ENCODE results near the gene RUNX2. TPM values are rescaled to one million over a fixed set of nuclear protein-coding genes. Genes with fewer than 3 reads are reported as not detected.

Gene RUNX2
- total RNA-seq, 1 donor from 2014 or later: 26.1 TPM

- DNase-seq (ENCODE audit: low read depth) (no peak), FAIRE-seq (no peak)
- TF ChIP-seq, protein P1, sequence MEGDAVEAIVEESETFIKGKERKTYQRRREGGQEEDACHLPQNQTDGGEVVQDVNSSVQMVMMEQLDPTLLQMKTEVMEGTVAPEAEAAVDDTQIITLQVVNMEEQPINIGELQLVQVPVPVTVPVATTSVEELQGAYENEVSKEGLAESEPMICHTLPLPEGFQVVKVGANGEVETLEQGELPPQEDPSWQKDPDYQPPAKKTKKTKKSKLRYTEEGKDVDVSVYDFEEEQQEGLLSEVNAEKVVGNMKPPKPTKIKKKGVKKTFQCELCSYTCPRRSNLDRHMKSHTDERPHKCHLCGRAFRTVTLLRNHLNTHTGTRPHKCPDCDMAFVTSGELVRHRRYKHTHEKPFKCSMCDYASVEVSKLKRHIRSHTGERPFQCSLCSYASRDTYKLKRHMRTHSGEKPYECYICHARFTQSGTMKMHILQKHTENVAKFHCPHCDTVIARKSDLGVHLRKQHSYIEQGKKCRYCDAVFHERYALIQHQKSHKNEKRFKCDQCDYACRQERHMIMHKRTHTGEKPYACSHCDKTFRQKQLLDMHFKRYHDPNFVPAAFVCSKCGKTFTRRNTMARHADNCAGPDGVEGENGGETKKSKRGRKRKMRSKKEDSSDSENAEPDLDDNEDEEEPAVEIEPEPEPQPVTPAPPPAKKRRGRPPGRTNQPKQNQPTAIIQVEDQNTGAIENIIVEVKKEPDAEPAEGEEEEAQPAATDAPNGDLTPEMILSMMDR (IDR thresholded peaks at IDR 0.05; ENCODE audit: insufficient read depth, low read depth, low read length): no peak
- no peak for TF ChIP-seq EZH2 (IDR thresholded peaks at IDR 0.05; ENCODE audit: insufficient read depth, low read length)
- no peak overlapping the region for H3K4me3 ChIP-seq (ENCODE audit: insufficient read depth, low read depth, low read length)
- no peaks in the 10 kb centered on the region for H3K27me3 Mint-ChIP-seq (ENCODE audit: low read depth, unreplicated experiment)
- H4K20me1 ChIP-seq (ENCODE audit: insufficient read depth, low read length): no peaks in the 10 kb centered on the region
- no peaks in the 10 kb centered on the region for H3K79me2 ChIP-seq (ENCODE audit: insufficient read depth, low read length)
- no peak overlapping the region for H3K27ac ChIP-seq (ENCODE audit: low read depth, low read length)
- H3K4me3 Mint-ChIP-seq (ENCODE audit: unreplicated experiment): no peak overlapping the region
- peaks cover 1% of the 10 kb centered on the region for H3K36me3 Mint-ChIP-seq (ENCODE audit: low read depth, unreplicated experiment)
- no peaks in the 10 kb centered on the region for H3K36me3 ChIP-seq (ENCODE audit: insufficient read depth, low read length)
- no peak overlapping the region for H3K9ac ChIP-seq (ENCODE audit: low read length)
- peaks cover 3% of the 10 kb centered on the region for H3K9me3 ChIP-seq (ENCODE audit: insufficient read depth, low read depth, low read length)
- peaks cover 4% of the 10 kb centered on the region for H3K9me3 Mint-ChIP-seq (ENCODE audit: unreplicated experiment)
- peaks cover 6% of the 10 kb centered on the region for H3K4me1 ChIP-seq (ENCODE audit: insufficient read depth, low read length)
- peaks cover 14% of the 10 kb centered on the region for H3K4me1 Mint-ChIP-seq (ENCODE audit: low read depth, unreplicated experiment)
- no peak overlapping the region for H2AFZ ChIP-seq (ENCODE audit: low read depth, low read length)
- no peaks in the 10 kb centered on the region for H3K27me3 ChIP-seq (ENCODE audit: insufficient read depth, low read length)
- H3K4me2 ChIP-seq (ENCODE audit: low read length): no peak overlapping the region
- no peak overlapping the region for H3K27ac Mint-ChIP-seq (ENCODE audit: unreplicated experiment)
Observed at GRCh38 chr6:45686841-45687569, 358.9 kb downstream of the RUNX2 start.

DNA sequence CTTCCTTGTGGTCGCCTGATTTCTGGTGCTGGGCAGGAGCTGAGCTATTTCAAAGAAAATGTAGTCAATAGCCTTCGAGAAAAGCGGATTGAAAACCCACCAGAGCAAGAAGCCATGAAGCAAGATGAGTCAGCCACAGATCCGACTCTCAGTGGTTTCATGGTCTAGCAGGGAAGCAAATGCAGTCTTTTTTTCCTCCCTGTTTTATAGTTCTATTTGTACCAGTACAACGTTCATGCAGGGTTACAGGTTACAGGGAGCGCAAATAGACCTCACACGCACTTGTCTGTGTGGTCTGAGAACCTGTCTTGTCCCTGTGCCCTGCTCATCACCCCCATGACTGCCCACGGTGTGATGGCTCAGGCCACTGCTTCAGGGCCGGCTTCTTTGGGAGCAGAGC lies 359.4 kb downstream of the RUNX2 start:
- H3K79me2 ChIP-seq (ENCODE audit: insufficient read depth, low read length): no peaks in the 10 kb centered on the region
- peaks cover 12% of the 10 kb centered on the region for H3K4me1 Mint-ChIP-seq (ENCODE audit: low read depth, unreplicated experiment)
- H3K36me3 Mint-ChIP-seq (ENCODE audit: low read depth, unreplicated experiment): peaks cover 1% of the 10 kb centered on the region
- H3K4me1 ChIP-seq (ENCODE audit: insufficient read depth, low read length): peaks cover 6% of the 10 kb centered on the region
- H2AFZ ChIP-seq (ENCODE audit: low read depth, low read length): peak overlapping the region; percentile 7
- no peak for FAIRE-seq
- no peaks in the 10 kb centered on the region for H3K27me3 ChIP-seq (ENCODE audit: insufficient read depth, low read length)
- H3K4me3 ChIP-seq (ENCODE audit: insufficient read depth, low read depth, low read length): no peak overlapping the region
- no peak overlapping the region for H3K27ac ChIP-seq (ENCODE audit: low read depth, low read length)
- no peak for DNase-seq (ENCODE audit: low read depth)
- H3K9me3 Mint-ChIP-seq (ENCODE audit: unreplicated experiment): no peaks in the 10 kb centered on the region
- H3K9me3 ChIP-seq (ENCODE audit: insufficient read depth, low read depth, low read length): no peaks in the 10 kb centered on the region
- no peak overlapping the region for H3K9ac ChIP-seq (ENCODE audit: low read length)
- H3K4me2 ChIP-seq (ENCODE audit: low read length): no peak overlapping the region
- no peak overlapping the region for H3K4me3 Mint-ChIP-seq (ENCODE audit: unreplicated experiment)
- no peaks in the 10 kb centered on the region for H3K27me3 Mint-ChIP-seq (ENCODE audit: low read depth, unreplicated experiment)
- no peak overlapping the region for H3K27ac Mint-ChIP-seq (ENCODE audit: unreplicated experiment)
- TF ChIP-seq, protein P1 (IDR thresholded peaks at IDR 0.05; ENCODE audit: insufficient read depth, low read depth, low read length): no peak
- no peak for TF ChIP-seq EZH2 (IDR thresholded peaks at IDR 0.05; ENCODE audit: insufficient read depth, low read length)
- H3K36me3 ChIP-seq (ENCODE audit: insufficient read depth, low read length): no peaks in the 10 kb centered on the region
- no peaks in the 10 kb centered on the region for H4K20me1 ChIP-seq (ENCODE audit: insufficient read depth, low read length)

- Histone ChIP-seq H3K4me1 (ENCODE audit: insufficient read depth, low read length) (peaks cover 6% of the 10 kb centered on the region), H3K4me2 (ENCODE audit: low read length) (no peak overlapping the region), H3K27me3 (ENCODE audit: insufficient read depth, low read length) (no peaks in the 10 kb centered on the region), H4K20me1 (ENCODE audit: insufficient read depth, low read length) (no peaks in the 10 kb centered on the region), H2AFZ (ENCODE audit: low read depth, low read length) (no peak overlapping the region), H3K9me3 (ENCODE audit: insufficient read depth, low read depth, low read length) (no peaks in the 10 kb centered on the region), H3K79me2 (ENCODE audit: insufficient read depth, low read length) (no peaks in the 10 kb centered on the region), H3K36me3 (ENCODE audit: insufficient read depth, low read length) (no peaks in the 10 kb centered on the region), H3K9ac (ENCODE audit: low read length) (no peak overlapping the region), H3K27ac (ENCODE audit: low read depth, low read length) (no peak overlapping the region), H3K4me3 (ENCODE audit: insufficient read depth, low read depth, low read length) (no peak overlapping the region)
- FAIRE-seq: no peak
- Mint-ChIP-seq H3K4me1 (ENCODE audit: low read depth, unreplicated experiment) (peaks cover 12% of the 10 kb centered on the region), H3K36me3 (ENCODE audit: low read depth, unreplicated experiment) (peaks cover 1% of the 10 kb centered on the region), H3K4me3 (ENCODE audit: unreplicated experiment) (no peak overlapping the region), H3K27ac (ENCODE audit: unreplicated experiment) (no peak overlapping the region), H3K27me3 (ENCODE audit: low read depth, unreplicated experiment) (no peaks in the 10 kb centered on the region), H3K9me3 (ENCODE audit: unreplicated experiment) (no peaks in the 10 kb centered on the region)
- DNase-seq (ENCODE audit: low read depth): no peak
- no peak for TF ChIP-seq EZH2 (IDR thresholded peaks at IDR 0.05; ENCODE audit: insufficient read depth, low read length)
- TF ChIP-seq, protein P1 (IDR thresholded peaks at IDR 0.05; ENCODE audit: insufficient read depth, low read depth, low read length): no peak
Observed at GRCh38 chr6:45688180-45688579, 360.1 kb downstream of the RUNX2 start.
